ENCODE measurements around the gene ZNF438.
"Not testable (repeated sequence)": the region's sequence is repeated elsewhere in the genome, so short reads cannot be mapped to it uniquely, and the experiment has no call there.

The ZNF438 gene

DNA sequence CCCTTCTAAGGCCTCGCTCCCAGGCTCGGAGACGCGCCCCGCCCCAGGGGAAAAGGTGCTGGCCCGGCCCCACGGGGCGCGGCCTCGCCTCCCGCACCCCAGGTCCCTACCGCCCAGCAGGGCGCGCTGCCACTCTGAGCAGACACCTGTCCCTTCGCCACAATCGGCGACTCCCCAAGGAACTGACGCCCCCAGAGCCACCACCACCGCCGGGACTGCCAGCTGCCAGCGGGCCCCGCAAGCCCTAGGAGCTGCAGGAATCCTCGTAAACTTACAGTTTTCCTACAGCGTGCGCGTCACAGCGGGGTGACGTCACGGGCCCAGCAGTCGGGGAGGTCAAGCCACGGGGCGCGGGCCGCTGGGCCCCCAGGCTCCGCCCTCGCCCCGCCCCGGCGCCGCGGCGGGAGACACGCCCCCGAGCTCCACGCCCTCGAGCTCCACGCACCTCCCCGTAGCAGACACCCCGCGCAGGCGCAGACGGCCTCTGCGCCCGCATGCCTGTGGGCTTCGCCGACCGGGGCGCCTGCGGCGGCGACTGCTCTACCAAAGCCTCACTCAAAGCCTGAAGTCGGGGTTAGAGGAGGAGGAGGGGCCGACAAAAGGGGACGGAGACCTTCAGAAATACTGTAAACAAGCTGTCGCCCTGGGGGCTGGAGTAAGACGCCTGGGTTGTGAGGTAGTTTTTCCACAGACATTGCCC, at the start of gene ZNF438:
Gene ZNF438 (minus strand): TSS at position 308 of the 700 bp plus-strand sequence. CDS start 154,831 bp downstream, outside the sequence.
- DNase-seq: peak; percentile 77

DNA sequence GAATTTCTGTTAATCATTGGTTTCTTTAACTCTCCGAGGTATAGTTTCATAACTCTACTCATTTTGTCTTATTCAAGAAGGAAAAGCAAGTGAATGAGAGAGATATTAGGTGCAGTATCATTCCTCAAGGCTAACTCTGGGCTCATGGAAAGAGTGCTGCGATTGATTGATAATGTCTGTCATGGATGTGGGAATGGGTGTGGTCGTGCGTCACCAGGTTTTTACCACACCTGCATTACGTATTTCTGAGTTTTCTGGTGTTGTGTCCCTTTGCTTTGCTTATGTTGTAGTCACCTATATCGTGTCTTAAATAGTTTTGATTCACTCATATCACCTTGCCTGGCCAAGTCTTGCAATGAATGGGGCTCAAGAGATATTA, 44.9 kb upstream of the ZNF438 start:
- DNase-seq: no peak

DNA sequence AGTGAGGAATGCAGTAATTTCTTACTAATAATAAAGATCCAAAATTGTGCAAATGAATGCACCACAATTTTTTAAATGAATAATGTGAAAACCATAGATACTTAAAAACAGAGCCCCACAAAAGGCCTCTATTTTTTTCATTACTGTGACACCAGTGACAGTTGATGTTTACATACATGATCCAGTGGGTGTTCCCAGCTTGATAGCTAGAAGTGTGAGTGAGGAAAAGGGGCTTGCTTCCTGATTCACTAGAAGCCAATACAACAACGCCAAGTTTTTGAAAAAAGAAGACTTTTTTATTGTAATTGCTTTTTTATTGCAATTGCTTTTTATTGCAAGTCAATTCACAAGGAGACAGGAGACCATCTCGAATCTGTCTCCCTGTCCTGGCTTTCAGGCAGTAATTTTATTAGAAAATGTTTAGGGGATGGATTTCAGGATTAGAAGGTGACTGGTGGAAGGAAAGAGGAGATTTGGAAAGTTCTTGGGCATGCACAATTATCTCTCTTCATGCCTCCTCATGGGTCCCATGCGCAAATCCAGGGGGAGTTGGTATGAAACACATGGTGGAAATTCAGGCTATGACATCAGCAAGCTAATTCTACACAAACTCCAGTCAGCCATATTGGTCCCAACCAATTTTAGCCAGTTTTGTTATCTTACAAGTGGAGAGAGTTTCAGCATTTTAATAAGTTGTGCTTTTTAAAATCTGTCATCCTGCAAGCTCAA, 44.4 kb upstream of the ZNF438 start:
- DNase-seq: no peak

DNA sequence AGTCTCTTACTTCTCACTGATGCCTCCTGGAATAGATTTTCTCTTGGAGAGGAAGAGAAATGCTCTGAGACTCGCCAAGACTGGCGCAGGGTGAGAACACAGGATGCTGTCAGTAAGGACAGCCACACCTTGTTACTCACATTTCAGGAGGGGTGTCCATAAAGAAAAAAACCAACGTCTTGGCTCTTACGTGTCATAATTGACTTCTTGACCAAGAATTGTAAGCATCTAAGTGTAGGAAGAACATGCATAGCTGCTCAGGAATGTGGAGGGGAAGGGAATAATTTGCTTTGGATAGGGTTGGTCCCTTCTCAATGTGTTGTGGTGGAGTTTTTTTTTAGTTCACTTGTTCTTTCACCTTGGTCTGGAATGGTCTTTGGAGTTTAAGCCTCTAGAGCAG, 43.8 kb upstream of the ZNF438 start:
- no peak for DNase-seq

- DNase-seq: no peak
These were observed 43.0 kb upstream of the ZNF438 start for GRCh38 chr10:31074722-31075086.

DNA sequence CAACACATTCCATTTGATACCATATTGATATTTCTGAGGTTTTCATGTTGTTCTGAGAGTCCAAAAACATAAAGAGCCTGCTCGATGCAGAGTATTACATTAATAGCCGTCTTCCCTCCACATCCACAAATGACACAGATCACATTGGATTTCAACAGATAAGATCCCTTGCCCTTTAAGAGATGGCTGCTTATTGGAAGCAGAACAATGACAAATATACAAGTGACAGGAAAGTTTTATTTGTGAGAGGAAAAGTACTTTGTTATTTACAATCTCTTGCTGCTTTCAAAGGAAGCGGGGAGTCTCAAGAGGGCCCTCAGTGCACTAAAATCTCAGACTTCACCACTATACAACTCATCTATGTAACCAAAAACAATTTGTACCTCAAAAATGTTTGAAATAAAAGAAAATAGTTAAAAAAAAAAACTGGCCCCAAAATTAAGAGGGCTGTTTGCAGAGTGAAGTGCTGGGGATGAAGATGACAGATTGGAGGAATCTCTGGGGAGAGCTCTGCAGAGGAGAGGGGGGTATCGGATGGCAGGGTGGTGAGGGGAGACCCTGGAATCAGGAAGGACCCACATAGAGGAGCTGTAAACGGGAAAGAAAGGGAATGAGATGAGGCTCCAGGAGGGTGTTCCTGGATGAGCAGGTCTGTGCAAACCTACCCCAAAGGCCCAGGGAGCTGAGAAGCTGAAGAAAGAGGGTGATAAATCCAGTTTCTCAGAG, 42.5 kb upstream of the ZNF438 start:
- DNase-seq: peak; percentile 3

- no peak for DNase-seq
These were observed 41.5 kb upstream of the ZNF438 start for GRCh38 chr10:31073211-31073610.

- DNase-seq: no peak
These were observed 40.8 kb upstream of the ZNF438 start for GRCh38 chr10:31072451-31072850.

DNA sequence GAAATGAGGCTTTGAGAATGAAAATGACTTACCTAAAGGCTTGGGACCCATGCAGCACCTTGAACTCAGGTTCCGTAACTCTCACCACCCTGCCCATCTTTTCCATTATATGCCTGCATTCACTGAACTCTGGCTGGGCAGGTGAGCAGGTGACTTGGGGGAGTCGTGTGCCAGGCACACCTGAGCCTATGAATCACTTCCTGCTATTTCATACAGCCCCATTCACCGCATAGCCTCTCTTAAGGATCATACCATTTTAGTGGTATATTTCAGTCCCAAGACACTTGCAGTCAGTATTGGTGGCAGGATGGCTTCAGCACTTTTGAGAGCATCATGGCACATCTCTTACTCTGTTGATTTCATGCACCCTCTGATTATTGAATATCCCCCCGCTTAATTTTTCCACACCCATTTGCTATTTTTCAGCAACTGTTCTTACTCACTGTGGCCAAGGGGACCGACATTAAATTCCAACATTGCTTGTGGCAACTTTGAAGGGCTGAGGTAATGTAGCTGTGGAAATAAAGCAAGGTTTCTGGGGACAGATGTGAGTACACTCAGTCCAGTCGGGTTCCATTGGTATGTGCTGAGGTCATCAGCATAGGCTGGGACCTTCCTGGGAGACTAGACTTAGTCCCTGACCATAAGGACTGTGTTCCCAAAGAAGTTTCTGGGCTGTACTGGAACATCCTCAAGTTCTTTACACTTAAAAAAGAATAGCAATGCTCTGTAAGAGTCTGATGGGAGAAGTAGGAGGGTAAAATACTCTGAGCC, 39.8 kb upstream of the ZNF438 start:
- no peak for DNase-seq

DNA sequence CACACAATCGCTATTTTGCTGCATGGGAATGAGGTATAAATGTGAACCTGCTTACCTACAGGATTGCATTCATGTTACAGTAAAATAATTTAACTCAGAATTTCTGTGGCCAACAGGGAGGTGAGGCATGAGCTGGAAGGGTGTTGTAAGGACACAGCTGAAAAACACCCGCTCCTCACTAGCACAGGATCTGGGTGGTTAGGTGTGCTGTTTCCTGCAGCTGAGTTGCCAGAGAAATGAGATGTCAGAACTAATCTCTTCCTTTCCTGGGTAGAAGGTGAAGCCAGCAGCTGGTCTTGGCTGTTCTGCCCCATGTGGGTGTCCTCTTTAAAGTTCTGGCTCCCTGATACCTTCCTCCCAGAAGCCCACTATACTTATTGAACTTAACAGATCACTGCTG, 39.0 kb upstream of the ZNF438 start:
- DNase-seq: no peak

DNA sequence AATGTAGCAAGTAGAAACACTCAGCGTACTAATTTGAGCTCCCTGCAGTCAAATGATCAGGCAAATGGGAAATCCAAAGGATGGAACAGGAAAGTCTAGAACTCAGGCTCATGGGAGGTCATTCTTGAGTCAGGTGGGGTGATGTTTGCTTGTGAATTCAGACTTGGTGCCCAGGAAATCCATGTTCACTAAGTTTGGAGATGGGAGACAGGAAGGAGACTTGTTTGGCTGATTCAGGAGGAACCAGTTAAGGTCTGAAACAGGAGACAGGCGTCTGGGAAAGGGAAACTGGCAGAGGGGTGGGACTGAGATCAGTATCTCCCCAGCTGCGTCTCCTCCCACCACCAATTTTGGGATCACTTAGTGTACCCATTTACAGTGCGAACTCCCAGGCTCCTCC, 38.4 kb upstream of the ZNF438 start:
- DNase-seq: no peak

DNA sequence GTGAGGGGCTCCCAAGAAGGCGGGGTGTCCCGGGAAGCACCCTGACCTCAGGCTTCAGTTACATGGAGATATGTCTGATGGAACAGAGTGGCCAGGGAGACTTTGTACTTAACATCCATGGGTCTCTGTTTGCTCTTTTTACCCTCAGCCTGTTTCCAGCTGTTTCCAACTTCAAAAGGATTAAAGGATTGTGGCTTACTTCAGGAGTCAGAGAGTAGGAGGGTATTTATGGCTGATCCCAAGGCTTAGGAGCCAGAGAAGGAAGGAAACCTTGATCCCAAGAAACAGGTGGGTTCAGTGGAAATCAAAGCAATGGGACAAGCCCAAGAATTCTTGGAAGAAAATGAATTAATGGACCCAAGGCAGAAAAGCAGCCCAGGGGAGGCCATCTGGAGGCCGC, 37.7 kb upstream of the ZNF438 start:
- no peak for DNase-seq

GRCh38 chr10:31064348-31064747, 32.7 kb upstream of the ZNF438 start:
- no peak for DNase-seq

DNA sequence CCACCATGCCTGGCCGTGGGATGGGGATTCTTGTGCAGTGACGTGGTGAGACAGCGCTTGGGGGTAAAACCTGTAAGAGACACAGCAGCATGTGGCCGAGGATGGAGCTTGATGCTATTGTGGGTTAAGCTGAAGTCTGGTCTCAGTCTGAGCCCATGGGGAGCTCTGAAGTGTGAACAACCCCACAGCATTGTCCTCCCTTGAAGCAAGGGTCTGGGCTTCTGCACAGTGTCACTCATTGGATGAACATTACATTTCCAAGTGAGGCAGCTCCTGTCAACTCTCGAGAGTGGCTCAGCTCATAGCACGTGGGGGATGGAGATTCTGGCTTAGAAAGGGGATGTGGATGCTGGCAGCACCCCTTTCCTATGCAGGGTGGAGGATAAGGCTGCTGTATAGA, 32.2 kb upstream of the ZNF438 start:
- no peak for DNase-seq

DNA sequence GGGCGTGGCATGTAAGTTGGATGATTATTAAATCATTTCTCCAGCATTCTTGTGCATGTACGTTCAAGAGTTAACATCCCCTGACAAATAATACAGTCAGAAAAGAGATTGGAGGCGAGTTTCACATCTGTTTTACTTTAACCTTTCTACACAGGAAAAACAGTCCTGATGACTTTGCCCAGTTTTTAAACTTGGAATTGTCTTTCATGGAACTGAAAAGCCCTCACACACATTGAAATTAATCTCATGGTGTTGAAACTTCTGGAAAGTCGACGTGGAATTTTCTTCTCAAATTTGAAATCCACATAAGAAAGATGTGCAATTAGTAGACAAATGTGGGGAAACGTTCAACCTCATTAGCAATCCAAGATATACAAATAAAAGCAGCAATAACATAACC, 31.2 kb upstream of the ZNF438 start:
- no peak for DNase-seq

GRCh38 chr10:31061941-31062340, 30.3 kb upstream of the ZNF438 start:
- no peak for DNase-seq

GRCh38 chr10:31058795-31059703, 27.4 kb upstream of the ZNF438 start:
- DNase-seq: no peak

GRCh38 chr10:31056678-31057077, 25.0 kb upstream of the ZNF438 start:
- DNase-seq: not testable (repeated sequence)

GRCh38 chr10:31055573-31056251, 24.0 kb upstream of the ZNF438 start:
- DNase-seq: no peak

- DNase-seq: no peak
These were observed 20.0 kb upstream of the ZNF438 start for GRCh38 chr10:31051703-31052102.

DNA sequence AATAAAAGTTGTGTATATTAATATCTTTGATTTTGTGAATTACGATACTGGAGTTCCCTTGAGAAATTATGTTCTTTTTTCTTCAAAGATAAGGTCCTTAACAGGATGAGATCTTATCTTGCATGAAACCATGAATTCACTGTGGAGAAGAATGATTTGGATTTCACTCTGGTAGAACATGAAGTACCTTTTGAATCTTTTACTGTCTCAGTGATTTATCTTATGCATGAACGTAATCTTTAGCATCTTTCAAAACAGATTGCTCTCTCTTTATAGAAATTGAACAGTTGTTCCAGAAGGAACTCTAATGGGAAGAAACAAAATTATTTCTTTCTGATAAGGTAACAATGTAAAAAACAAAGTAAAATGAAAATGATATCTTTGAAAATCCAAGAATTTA, 11.0 kb upstream of the ZNF438 start:
- no peak for DNase-seq

- DNase-seq: no peak
These were observed 9.3 kb upstream of the ZNF438 start for GRCh38 chr10:31041011-31041410.
